ENCODE measurements around the gene IQSEC1.

- TF ChIP-seq POLR2A (IDR thresholded peaks at IDR 0.05; ENCODE audit: low read depth, low read length): no peak
- TF ChIP-seq POLR2AphosphoS5 (IDR thresholded peaks at IDR 0.05; ENCODE audit: low read depth, low read length): no peak
Observed at GRCh38 chr3:13058346-13059120, 14.7 kb downstream of the IQSEC1 start.

Measured in GM12892 (cell line).